Measurements from ENCODE around the gene FHIT.
A peak's percentile ranks its signal among the peaks of the same experiment; 100 is the strongest.

FHIT gene

DNA sequence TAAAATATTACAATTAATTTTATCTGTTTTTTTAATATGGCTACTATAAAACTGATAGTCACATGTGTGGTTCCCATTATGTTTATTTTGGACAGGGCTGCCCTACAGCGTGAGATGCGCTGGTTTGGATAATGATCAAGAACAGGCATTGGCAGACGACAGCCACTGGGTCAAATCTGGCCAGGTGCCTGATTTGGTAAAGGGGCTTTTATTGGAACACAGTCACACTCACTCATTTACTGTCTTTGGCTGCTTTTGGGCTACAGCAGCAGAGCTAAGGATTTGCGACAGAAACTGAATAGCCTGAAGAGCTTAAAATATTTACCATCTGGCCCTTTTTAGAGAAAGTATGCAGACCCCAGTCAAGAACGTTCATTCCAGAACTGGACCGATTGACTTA lies 1477.3 kb downstream of the FHIT start:
- Mint-ChIP-seq H3K27ac (no peak overlapping the region), H3K27me3 (peaks cover 55% of the 10 kb centered on the region), H3K9me3 (no peaks in the 10 kb centered on the region), H3K4me1 (peaks cover 45% of the 10 kb centered on the region), H3K4me3 (no peak overlapping the region)
- DNase-seq, result no peak
- no peak for ATAC-seq

DNA sequence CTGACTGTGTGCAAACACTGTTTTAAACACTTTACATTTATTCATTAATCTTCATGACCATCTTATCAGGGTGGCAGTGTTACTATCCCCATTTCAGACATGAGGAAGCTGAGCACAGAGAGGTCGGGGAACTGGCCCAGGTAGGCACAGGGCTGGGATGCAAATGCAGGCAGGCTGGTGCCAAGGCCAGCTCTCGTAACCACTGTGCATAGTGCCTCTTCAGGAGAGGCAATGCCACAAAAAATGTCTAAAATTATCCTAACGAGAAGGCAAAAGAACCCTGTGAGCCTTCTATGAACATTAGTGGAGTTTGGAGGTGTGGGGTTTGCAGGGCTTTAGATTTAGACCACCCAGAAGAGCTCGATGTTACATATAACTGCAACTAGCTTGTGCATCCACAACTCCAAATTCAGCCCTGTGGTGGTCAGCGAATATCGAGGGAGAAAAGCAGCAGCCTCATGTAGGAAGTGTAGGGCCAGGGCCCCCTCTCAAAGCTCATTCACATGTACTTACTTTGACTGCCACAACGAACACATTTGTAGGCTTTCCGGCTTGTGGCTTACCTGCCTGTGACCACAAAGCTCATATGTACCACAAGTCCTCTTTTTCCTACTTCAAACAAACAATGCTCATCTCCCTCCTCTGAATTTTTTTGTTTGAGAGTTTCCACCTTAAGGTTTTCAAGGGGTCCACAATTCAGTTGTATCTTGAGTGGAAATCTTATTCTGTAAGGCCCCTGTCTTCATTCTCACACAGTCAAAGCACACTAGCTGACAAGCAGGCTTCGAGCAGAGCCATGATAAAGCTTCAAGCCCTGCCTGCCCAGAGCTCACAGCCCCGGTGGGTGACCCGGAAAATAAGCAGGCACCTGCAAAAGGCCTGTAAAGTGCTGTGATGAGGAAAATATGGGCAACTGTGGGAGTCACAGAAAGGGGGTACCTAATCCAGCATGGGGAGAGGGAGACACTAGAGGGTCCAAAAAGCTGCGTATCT lies 1478.5 kb downstream of the FHIT start:
- DNase-seq (peak; percentile 30 to 57), ATAC-seq (peak; percentile 86)
- Mint-ChIP-seq H3K4me3 (peak overlapping the region; percentile 25 to 44), H3K4me1 (peaks cover 37% of the 10 kb centered on the region), H3K27me3 (peaks cover 66% of the 10 kb centered on the region), H3K27ac (no peak overlapping the region), H3K9me3 (no peaks in the 10 kb centered on the region)

- DNase-seq, result no peak
- Mint-ChIP-seq H3K4me1 (peaks cover 29% of the 10 kb centered on the region), H3K9me3 (no peaks in the 10 kb centered on the region), H3K4me3 (no peak overlapping the region), H3K27ac (no peak overlapping the region), H3K27me3 (peaks cover 60% of the 10 kb centered on the region)
- peak; percentile 10 for ATAC-seq
Observed at GRCh38 chr3:59771768-59772181, 1479.5 kb downstream of the FHIT start.

DNA sequence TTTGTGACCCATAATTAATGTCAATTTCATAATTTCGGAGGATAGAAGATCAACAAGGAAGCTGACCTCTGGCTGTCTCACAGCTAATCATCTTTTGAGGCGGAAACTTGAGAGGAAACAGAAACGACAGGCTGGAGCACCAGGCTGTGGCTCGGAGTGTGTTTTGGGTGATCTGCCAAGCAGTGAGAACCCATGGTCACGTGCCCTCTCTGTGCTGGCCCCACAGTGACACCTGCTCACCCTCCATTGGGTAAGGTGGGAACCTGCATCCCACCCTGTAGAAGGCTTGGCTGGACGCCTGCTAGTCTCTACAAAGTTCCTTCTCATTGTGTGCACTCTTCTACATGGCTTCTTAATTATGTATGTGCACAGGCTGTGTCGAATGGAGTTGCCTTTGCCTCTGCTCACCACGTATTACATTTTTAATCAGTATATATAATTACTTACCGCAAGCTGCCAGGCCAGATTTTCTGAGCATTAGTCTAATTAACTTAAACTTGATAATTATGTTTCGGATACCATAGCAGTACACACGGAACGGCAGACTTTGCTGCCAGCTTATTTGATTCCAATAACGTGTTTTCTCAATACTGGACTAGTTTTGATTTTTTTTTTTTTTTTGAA lies 1482.0 kb downstream of the FHIT start:
- H3K27me3 Mint-ChIP-seq, result peaks cover 49% of the 10 kb centered on the region
- peaks cover 23% of the 10 kb centered on the region for H3K4me1 Mint-ChIP-seq
- no peak for ATAC-seq
- no peak overlapping the region for H3K27ac Mint-ChIP-seq
- H3K4me3 Mint-ChIP-seq, result no peak overlapping the region
- DNase-seq, result no peak
- H3K9me3 Mint-ChIP-seq, result no peaks in the 10 kb centered on the region

GRCh38 chr3:59766200-59766872 lies 1484.9 kb downstream of the FHIT start:
- no peaks in the 10 kb centered on the region for H3K4me1 Mint-ChIP-seq
- no peaks in the 10 kb centered on the region for H3K9me3 Mint-ChIP-seq
- peaks cover 40% of the 10 kb centered on the region for H3K27me3 Mint-ChIP-seq
- H3K27ac Mint-ChIP-seq, result no peak overlapping the region
- no peak overlapping the region for H3K4me3 Mint-ChIP-seq
- DNase-seq (no peak), ATAC-seq (no peak)

- H3K4me1 Mint-ChIP-seq, result peaks cover 11% of the 10 kb centered on the region
- H3K27ac Mint-ChIP-seq, result no peak overlapping the region
- H3K9me3 Mint-ChIP-seq, result no peaks in the 10 kb centered on the region
- ATAC-seq (no peak), DNase-seq (no peak)
- peaks cover 27% of the 10 kb centered on the region for H3K27me3 Mint-ChIP-seq
- H3K4me3 Mint-ChIP-seq, result no peak overlapping the region
Observed at GRCh38 chr3:59764171-59764570, 1487.1 kb downstream of the FHIT start.

- ATAC-seq (no peak), DNase-seq (no peak)
- Mint-ChIP-seq H3K9me3 (no peaks in the 10 kb centered on the region), H3K27ac (no peak overlapping the region), H3K4me1 (peaks cover 17% of the 10 kb centered on the region), H3K4me3 (no peak overlapping the region), H3K27me3 (peaks cover 16% of the 10 kb centered on the region)
Observed at GRCh38 chr3:59762941-59763340, 1488.3 kb downstream of the FHIT start.

- peak; percentile 92 for ATAC-seq
- DNase-seq, result peak; percentile 20 to 74
- Mint-ChIP-seq H3K4me3 (no peak overlapping the region), H3K9me3 (no peaks in the 10 kb centered on the region), H3K4me1 (peaks cover 33% of the 10 kb centered on the region), H3K27me3 (peaks cover 28% of the 10 kb centered on the region), H3K27ac (no peak overlapping the region)
Observed at GRCh38 chr3:59759298-59760031, 1491.8 kb downstream of the FHIT start.

GRCh38 chr3:59758672-59759071 lies 1492.6 kb downstream of the FHIT start:
- H3K9me3 Mint-ChIP-seq, result no peaks in the 10 kb centered on the region
- no peak overlapping the region for H3K4me3 Mint-ChIP-seq
- H3K27me3 Mint-ChIP-seq, result peaks cover 24% of the 10 kb centered on the region
- ATAC-seq (peak; percentile 48), DNase-seq (no peak)
- H3K27ac Mint-ChIP-seq, result no peak overlapping the region
- H3K4me1 Mint-ChIP-seq, result peaks cover 41% of the 10 kb centered on the region

DNA sequence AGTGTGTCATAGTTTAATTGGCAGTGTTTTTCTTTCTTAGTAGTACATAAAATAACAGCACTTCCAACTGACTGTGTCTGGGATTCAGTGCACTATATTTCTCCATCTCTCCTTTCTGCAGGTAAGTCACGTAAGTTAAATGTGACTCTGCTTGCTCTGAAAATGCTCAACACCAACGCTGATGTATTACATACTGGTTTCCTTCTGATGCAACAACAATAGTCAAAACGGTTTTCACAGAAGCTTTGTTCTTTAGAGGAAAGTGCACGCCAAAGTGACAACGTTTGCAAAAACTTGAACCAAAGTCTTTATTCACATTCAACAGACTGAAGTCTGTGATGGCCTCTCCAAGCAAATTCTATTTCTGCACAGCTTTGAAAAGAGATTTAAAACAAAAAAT lies 1494.3 kb downstream of the FHIT start:
- no peak for DNase-seq
- peaks cover 17% of the 10 kb centered on the region for H3K27me3 Mint-ChIP-seq
- H3K4me3 Mint-ChIP-seq, result peak overlapping the region in 1 of 2 donors; percentile 12
- ATAC-seq, result peak; percentile 31
- H3K4me1 Mint-ChIP-seq, result peaks cover 56% of the 10 kb centered on the region
- H3K9me3 Mint-ChIP-seq, result peaks cover 2 to 5% of the 10 kb centered on the region in 2 donors
- no peak overlapping the region for H3K27ac Mint-ChIP-seq

DNA sequence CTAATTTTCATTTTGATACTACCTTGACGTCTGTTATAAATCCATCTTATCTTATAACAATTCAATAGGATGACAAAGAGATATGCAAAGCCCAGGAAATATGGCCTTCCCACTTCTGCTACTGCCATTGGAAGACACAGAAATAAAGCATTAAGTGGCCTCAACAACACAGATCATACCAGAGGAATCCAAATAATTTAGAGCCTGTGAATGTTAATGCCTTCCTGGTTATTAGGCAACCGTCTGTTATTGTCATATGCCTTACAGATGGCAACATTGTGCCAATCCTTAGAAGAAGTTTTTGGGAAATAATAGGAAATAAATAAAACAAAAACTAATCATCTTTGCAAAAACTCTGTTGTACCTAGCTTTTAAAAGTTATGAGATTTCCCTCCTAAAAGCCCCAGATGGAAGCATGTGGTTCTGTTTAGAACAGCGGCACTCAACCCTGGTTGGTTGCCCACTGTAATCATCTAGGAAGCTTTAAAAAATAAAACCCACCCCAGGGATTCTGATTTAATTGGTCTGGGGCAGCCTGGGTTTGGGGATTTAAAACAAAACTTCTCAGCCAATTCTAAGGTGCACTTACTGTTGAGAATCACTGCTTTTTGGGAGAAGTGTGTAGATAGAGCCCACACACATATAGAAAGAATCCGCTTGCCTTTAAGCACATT lies 1496.7 kb downstream of the FHIT start:
- Mint-ChIP-seq H3K4me1 (peaks cover 54% of the 10 kb centered on the region), H3K4me3 (no peak overlapping the region), H3K9me3 (peaks cover 5 to 7% of the 10 kb centered on the region in 2 donors), H3K27ac (no peak overlapping the region), H3K27me3 (peaks cover 17% of the 10 kb centered on the region)
- DNase-seq, result no peak
- no peak for ATAC-seq

DNA sequence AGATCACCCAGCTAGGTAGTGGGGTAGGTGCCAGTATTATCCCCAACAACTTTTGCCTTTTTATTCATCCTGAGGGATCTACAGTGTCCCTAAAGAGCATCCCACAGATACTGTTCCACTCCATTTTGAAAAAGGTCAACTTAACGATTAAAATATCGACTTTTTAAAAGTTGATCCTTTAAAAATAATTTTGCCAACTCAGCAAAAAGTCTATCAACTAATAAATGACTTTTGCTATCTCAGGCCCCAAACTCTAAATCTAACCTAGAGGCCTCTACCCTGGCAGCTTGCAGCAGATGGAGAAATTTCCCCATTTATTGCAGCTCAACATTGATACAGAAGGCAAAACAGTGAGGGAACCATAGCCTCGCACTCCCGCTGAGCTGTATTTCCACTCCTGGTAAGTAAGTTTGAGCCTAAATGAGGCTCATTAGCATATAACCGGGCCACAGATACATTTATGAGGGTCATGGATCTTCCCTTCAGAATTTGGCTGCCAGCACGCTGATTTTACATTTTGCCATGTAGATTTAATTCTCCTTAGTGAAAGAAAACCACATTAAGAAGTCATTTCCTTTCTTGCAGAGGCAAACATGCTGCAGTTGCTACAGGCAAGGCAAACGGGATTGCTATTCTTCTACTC lies 1497.3 kb downstream of the FHIT start:
- H3K9me3 Mint-ChIP-seq, result peaks cover 5 to 7% of the 10 kb centered on the region in 2 donors
- DNase-seq (no peak), ATAC-seq (no peak)
- peaks cover 17% of the 10 kb centered on the region for H3K27me3 Mint-ChIP-seq
- H3K27ac Mint-ChIP-seq, result no peak overlapping the region
- H3K4me1 Mint-ChIP-seq, result peaks cover 48% of the 10 kb centered on the region
- no peak overlapping the region for H3K4me3 Mint-ChIP-seq

- ATAC-seq, result peak; percentile 86
- peaks cover 44% of the 10 kb centered on the region for H3K4me1 Mint-ChIP-seq
- no peak for DNase-seq
- H3K27me3 Mint-ChIP-seq, result peaks cover 17% of the 10 kb centered on the region
- peaks cover 5 to 7% of the 10 kb centered on the region in 2 donors for H3K9me3 Mint-ChIP-seq
- no peak overlapping the region for H3K4me3 Mint-ChIP-seq
- no peak overlapping the region for H3K27ac Mint-ChIP-seq
Observed at GRCh38 chr3:59752925-59753324, 1498.3 kb downstream of the FHIT start.

DNA sequence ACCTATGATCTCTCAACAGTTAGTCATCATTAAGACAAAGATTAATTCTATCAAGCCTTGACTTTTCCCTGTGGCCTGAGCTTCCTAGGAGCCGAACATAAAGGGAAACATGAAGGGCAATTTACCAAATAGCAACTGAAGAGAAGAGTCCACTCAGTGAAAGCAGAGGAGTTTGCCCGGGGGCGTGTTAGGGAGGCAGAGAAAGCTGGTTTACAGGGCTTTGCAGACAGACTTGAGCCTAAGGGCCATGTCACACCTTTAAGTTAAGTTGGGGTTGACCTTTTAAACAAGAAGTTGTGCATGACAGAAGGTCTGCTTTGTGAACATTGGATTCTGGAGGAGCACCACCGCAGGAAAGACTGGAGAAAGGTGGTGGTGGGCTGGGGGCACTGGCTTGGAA lies 1499.6 kb downstream of the FHIT start:
- DNase-seq, result no peak
- ATAC-seq, result no peak
- peaks cover 8% of the 10 kb centered on the region for H3K27me3 Mint-ChIP-seq
- H3K4me1 Mint-ChIP-seq, result peaks cover 36% of the 10 kb centered on the region
- peaks cover 7 to 12% of the 10 kb centered on the region in 2 donors for H3K9me3 Mint-ChIP-seq
- no peak overlapping the region for H3K4me3 Mint-ChIP-seq
- no peak overlapping the region for H3K27ac Mint-ChIP-seq
